Islet of Langerhans (tissue), 1 donor: ENCODE measurements around the gene FAF2.
"Not testable (repeated sequence)": the region's sequence is repeated elsewhere in the genome, so short reads cannot be mapped to it uniquely, and the experiment has no call there.

ENCODE experiments used
- FAIRE-seq: peaks from one replicate; lab custom pipeline; 2011; peaks lifted over from hg19 to GRCh38; lab: Jason Lieb, UNC

The FAF2 gene

DNA sequence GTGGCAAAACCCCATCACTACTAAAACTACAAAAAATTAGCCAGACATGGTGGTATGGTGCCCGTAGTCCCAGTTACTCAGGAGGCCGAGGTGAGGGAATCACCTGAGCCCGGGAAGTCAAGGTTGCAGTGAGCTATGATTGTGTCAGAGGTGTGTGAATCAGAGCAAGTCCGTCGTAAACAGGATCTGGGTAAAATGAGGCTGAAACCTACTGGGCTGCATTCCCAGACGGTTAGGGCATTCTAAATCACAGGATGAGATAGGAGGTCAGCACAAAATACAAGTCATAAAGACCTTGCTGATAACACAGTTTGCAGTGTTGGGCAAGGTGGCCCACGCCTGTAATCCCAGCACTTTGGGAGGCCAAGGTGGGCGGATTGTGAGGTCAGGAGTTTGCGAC is 29.9 kb upstream of the FAF2 start:
- no peak for FAIRE-seq

DNA sequence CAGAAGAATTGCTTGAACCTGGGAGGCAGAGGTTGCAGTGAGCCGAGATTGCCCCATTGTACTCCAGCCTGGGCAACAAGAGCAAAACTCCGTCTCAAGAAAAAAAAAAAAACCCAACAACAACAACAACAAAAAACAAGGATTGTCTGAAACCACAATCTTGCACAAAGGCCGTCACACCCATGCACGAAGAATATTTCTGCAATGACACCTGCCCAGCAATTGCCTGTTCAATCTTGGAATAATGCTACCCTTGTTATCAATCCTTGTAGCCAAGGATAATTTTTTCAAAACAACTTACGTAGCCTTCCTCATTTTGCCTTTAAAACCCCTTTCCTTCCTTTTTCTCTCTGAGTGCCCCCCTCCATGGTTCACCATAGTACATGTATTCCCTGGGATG is 28.1 kb upstream of the FAF2 start:
- no peak for FAIRE-seq

GRCh38 chr5:176420972-176421544 is 27.1 kb upstream of the FAF2 start:
- no peak for FAIRE-seq

- no peak for FAIRE-seq
Observed at GRCh38 chr5:176424181-176424580, 24.0 kb upstream of the FAF2 start.

GRCh38 chr5:176425138-176425537 is 23.0 kb upstream of the FAF2 start:
- FAIRE-seq = no peak

DNA sequence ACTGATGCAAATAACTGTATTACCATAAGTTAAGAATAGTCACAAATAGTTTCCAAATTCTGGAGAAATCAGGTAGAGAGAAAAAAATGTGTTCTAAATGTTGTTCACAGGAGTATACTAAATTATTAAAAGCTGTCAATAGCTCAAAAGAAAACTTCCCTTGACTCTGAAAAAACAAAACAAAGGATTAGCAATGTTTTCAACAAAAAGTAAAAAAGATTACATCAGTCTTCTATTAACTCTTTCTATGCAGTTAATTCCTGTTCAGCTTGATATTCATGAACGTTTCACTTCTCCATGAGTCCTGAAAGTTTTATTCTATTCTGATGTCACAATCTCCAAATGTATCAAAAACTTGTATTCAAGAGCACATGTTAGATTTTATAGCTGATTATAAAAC is 22.4 kb upstream of the FAF2 start:
- no peak for FAIRE-seq

- no peak for FAIRE-seq
Observed at GRCh38 chr5:176426876-176427275, 21.3 kb upstream of the FAF2 start.

DNA sequence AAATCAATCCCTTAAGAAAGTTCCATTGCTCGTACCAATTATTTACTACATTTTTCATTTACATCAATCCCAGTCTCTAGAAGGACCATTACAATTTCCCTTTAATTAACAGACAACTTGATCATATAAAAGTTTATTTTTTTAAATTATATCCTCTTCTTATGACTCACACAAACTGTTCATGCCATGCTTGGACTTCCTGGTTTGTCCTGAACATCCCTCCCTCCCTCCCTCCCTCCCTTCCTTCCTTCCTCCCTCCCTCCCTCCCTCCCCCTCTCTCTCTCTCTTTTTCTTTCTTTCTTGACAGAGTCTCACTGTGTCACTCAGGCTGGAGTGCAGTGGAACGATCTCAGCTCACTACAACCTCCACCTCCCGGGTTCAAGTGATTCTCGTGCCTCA is 20.2 kb upstream of the FAF2 start:
- FAIRE-seq = no peak

DNA sequence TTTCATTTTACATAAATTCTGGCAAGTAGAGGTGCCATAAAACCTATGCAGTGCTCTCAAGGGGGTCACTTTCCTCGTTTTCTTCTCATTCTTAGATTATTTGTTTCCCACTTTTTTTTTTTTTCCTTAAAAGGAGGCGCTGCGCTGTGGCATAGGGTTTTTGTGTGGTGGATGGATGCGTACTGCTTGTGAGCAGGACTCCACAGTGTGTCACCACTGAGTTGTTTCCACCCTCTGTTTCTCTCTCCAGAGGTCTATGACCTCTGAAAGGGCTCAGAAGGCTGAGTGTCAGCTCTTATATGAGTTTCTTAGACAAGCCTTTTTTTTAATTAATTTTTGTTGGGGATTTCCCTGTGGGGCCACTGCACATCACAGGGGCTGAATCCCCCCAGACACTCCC is 18.2 kb upstream of the FAF2 start:
- no peak for FAIRE-seq

GRCh38 chr5:176432707-176433106 is 15.5 kb upstream of the FAF2 start:
- FAIRE-seq = no peak

DNA sequence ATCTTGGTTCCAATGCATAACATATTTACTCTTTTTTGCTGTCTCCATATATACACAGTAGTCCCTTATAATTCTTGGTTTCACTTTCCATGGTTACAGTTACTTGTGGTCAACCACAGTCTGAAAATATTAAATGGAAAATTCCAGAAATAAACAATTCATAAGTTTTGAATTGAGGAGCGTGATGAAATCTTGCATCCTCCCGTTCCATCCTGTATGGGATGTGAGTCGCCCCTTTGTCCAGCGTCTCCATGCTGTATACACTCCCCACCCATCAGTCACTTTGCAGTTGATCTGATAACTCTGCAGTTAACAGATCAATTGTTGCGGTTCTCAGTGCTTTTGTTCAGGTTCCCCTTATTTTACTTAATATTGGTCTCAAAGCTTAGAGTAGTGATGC is 11.5 kb upstream of the FAF2 start:
- FAIRE-seq = no peak

- no peak for FAIRE-seq
Observed at GRCh38 chr5:176438959-176439757, 9.0 kb upstream of the FAF2 start.

- no peak for FAIRE-seq
Observed at GRCh38 chr5:176440927-176441706, 7.1 kb upstream of the FAF2 start.

- FAIRE-seq = no peak
Observed at GRCh38 chr5:176441921-176442323, 6.3 kb upstream of the FAF2 start.

GRCh38 chr5:176442911-176443310 is 5.3 kb upstream of the FAF2 start:
- not testable (repeated sequence) for FAIRE-seq

- FAIRE-seq = no peak
Observed at GRCh38 chr5:176444742-176445141, 3.4 kb upstream of the FAF2 start.

DNA sequence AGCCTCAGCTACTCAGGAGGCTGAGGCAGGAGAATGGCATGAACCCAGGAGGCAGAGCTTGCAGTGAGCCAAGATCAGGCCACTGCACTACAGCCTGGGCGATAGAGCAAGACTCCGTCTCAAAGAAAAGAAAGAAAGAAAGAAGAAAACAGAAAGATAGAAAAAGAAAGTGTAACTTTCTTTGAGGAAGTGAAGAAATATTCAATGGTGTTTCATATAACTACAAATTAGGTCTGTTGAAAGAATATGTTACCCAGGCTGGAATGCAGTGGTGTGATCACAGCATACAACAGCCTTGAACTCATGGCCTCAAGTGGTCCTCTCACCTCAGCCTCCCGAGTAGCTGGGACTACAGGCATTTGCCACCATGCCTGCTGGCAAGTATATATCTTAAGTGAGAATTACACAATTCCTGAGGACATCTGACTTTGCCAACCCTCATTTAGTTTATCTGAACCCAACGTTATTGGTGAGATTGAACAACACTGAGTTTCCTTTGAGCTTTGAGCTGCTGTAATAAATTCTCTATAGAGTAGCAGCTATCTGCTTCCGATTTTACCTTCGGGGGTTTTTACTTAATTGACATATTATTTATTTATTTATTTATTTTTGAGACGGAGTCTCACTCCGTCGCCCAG is 2.0 kb upstream of the FAF2 start:
- no peak for FAIRE-seq

- no peak for FAIRE-seq
Observed at GRCh38 chr5:176446884-176447590, 1.1 kb upstream of the FAF2 start.

DNA sequence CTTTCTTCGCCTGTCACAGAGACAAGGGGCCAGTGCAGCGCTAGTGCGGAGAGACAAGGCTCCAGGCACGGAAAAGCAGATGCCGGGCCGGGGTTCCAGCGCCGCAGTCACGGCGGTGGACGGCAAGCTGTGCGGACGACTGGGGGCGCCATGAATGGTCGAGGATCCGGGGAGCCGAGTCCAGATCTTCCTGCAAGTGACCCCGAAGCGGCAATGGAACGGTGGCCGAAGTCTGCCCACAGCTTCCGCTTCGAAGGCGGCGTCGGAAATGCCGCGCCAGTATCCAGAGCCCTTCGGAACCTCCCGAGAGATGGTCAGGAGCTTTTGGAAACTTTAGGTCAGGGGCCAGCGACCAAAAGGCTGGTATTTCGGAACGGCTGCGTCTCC is 601 bp upstream of the FAF2 start:
- no peak for FAIRE-seq

- no peak for FAIRE-seq
Observed at GRCh38 chr5:176450077-176450476, 1.9 kb downstream of the FAF2 start.

- no peak for FAIRE-seq
Observed at GRCh38 chr5:176454724-176455394, 6.7 kb downstream of the FAF2 start.
